ENCODE measurements around the gene TRIM27. TPM values are rescaled to one million over a fixed set of nuclear protein-coding genes. Genes with fewer than 3 reads are reported as not detected.

The TRIM27 gene
- total and polyA plus RNA-seq, 2 experiments from 2014 or later = 57.0 to 60.8 TPM

DNA sequence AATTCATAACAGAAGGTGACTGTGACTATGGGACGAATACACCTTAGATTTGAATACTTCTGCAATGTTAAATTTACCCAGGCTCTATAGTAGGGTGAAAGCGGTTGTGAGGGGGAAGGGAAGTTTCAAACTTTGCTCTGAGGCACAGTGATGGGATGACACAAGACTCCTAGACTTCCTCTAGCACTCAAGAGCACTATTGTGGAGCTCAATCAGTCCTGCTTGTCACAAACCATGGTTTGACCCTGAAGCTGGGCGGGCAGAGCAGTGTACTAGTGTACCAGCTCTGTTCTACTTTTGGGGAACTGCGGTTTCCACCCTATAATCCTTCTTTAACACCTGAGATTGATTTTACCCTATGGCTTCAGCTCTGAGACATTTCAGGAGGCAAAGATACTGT, 17.1 kb downstream of the TRIM27 start:
- Histone ChIP-seq H3K9me2 (replicated peaks; ENCODE audit: insufficient read depth) (no peaks in the 10 kb centered on the region), H2AFZ (no peak overlapping the region), H3K36me3 (replicated peaks; ENCODE audit: insufficient read depth, low read depth) (peaks cover 3% of the 10 kb centered on the region), H3K4me2 (no peak overlapping the region), H3K79me2 (no peaks in the 10 kb centered on the region), H3K4me3 (no peak overlapping the region), H4K20me1 (ENCODE audit: insufficient read depth, poor library complexity, severe bottlenecking) (no peaks in the 10 kb centered on the region), H3K27ac (no peak overlapping the region), H3K27me3 (no peaks in the 10 kb centered on the region), H3K9me3 (ENCODE audit: low read depth) (no peaks in the 10 kb centered on the region), H3K4me1 (ENCODE audit: insufficient read depth) (no peaks in the 10 kb centered on the region)
- 97% methylated on average over 4 of the region's 4 CpGs for WGBS (ENCODE audit: low lambda C conversion rate, missing lambda C conversion rate)
- no peak for TF ChIP-seq EZH2 (IDR thresholded peaks at IDR 0.05; ENCODE audit: borderline replicate concordance)
- TF ChIP-seq, protein P1, sequence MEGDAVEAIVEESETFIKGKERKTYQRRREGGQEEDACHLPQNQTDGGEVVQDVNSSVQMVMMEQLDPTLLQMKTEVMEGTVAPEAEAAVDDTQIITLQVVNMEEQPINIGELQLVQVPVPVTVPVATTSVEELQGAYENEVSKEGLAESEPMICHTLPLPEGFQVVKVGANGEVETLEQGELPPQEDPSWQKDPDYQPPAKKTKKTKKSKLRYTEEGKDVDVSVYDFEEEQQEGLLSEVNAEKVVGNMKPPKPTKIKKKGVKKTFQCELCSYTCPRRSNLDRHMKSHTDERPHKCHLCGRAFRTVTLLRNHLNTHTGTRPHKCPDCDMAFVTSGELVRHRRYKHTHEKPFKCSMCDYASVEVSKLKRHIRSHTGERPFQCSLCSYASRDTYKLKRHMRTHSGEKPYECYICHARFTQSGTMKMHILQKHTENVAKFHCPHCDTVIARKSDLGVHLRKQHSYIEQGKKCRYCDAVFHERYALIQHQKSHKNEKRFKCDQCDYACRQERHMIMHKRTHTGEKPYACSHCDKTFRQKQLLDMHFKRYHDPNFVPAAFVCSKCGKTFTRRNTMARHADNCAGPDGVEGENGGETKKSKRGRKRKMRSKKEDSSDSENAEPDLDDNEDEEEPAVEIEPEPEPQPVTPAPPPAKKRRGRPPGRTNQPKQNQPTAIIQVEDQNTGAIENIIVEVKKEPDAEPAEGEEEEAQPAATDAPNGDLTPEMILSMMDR (IDR thresholded peaks at IDR 0.05; ENCODE audit: poor library complexity) = no peak
- no peak for TF ChIP-seq EZH2phosphoT487 (IDR thresholded peaks at IDR 0.05; ENCODE audit: low read depth, severe bottlenecking, unreplicated experiment)
- no peak for DNase-seq (ENCODE audit: low spot score)

GRCh38 chr6:28903686-28904085, 20.1 kb downstream of the TRIM27 start:
- no peak for DNase-seq (ENCODE audit: low spot score)
- H3K36me3 ChIP-seq (replicated peaks; ENCODE audit: insufficient read depth, low read depth) = peaks cover 3% of the 10 kb centered on the region
- H3K9me3 ChIP-seq (ENCODE audit: low read depth) = no peaks in the 10 kb centered on the region
- no peaks in the 10 kb centered on the region for H4K20me1 ChIP-seq (ENCODE audit: insufficient read depth, poor library complexity, severe bottlenecking)
- no peaks in the 10 kb centered on the region for H3K79me2 ChIP-seq
- H3K4me3 ChIP-seq = no peak overlapping the region
- 93% methylated on average over 5 of the region's 5 CpGs for WGBS (ENCODE audit: low lambda C conversion rate, missing lambda C conversion rate)
- H3K27ac ChIP-seq = no peak overlapping the region
- no peaks in the 10 kb centered on the region for H3K4me1 ChIP-seq (ENCODE audit: insufficient read depth)
- H3K4me2 ChIP-seq = no peak overlapping the region
- H3K27me3 ChIP-seq = no peaks in the 10 kb centered on the region
- H2AFZ ChIP-seq = no peak overlapping the region
- no peaks in the 10 kb centered on the region for H3K9me2 ChIP-seq (replicated peaks; ENCODE audit: insufficient read depth)
- TF ChIP-seq EZH2 (IDR thresholded peaks at IDR 0.05; ENCODE audit: borderline replicate concordance) (no peak), EZH2phosphoT487 (IDR thresholded peaks at IDR 0.05; ENCODE audit: low read depth, severe bottlenecking, unreplicated experiment) (no peak)
- TF ChIP-seq, protein P1 (IDR thresholded peaks at IDR 0.05; ENCODE audit: poor library complexity) = no peak

DNA sequence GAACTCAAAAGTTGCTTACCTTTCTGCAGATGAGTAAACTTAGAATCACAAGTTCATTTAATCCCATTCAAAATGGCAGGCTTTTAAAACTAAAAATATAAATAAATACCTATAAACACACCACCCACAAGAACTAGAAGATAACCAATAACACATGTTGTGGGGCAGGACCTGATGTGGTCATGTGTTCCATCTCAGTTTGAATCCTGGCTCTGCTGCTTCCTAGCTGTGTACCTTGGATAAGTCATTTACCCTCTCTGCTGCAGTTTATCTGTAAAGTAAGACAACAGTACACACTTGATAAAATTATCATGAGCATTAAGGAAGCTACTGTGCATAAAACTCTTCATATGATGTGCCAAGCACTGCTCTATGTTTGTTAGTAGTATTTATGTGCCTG, 22.0 kb downstream of the TRIM27 start:
- Histone ChIP-seq H3K9me2 (replicated peaks; ENCODE audit: insufficient read depth) (no peaks in the 10 kb centered on the region), H3K4me3 (no peak overlapping the region), H3K9me3 (ENCODE audit: low read depth) (no peaks in the 10 kb centered on the region), H3K36me3 (replicated peaks; ENCODE audit: insufficient read depth, low read depth) (peaks cover 3% of the 10 kb centered on the region), H4K20me1 (ENCODE audit: insufficient read depth, poor library complexity, severe bottlenecking) (no peaks in the 10 kb centered on the region), H3K4me1 (ENCODE audit: insufficient read depth) (no peaks in the 10 kb centered on the region), H3K27me3 (no peaks in the 10 kb centered on the region), H3K4me2 (no peak overlapping the region), H3K79me2 (no peaks in the 10 kb centered on the region), H2AFZ (no peak overlapping the region), H3K27ac (no peak overlapping the region)
- DNase-seq (ENCODE audit: low spot score) = no peak
- TF ChIP-seq EZH2 (IDR thresholded peaks at IDR 0.05; ENCODE audit: borderline replicate concordance) = no peak
- TF ChIP-seq, protein P1 (IDR thresholded peaks at IDR 0.05; ENCODE audit: poor library complexity) = no peak
- TF ChIP-seq EZH2phosphoT487 (IDR thresholded peaks at IDR 0.05; ENCODE audit: low read depth, severe bottlenecking, unreplicated experiment) = no peak

Data from hepatocyte (in vitro differentiated cells).